Measurements from ENCODE around the gene KIF5C.
"Not testable (repeated sequence)": the region's sequence is repeated elsewhere in the genome, so short reads cannot be mapped to it uniquely, and the experiment has no call there.

Gene KIF5C

GRCh38 chr2:148974095-148974494, 99.1 kb downstream of the KIF5C start:
- Mint-ChIP-seq H3K36me3 (peaks cover 9% of the 10 kb centered on the region), H3K27me3 (no peaks in the 10 kb centered on the region), H3K27ac (no peak overlapping the region), H3K4me1 (ENCODE audit: low read depth) (peaks cover 6% of the 10 kb centered on the region), H3K9me3 (ENCODE audit: low read depth) (no peaks in the 10 kb centered on the region), H3K4me3 (no peak overlapping the region)

GRCh38 chr2:148978026-148978685, 103.1 kb downstream of the KIF5C start:
- H3K27ac Mint-ChIP-seq = no peak overlapping the region
- H3K36me3 Mint-ChIP-seq = peaks cover 9% of the 10 kb centered on the region
- H3K4me1 Mint-ChIP-seq (ENCODE audit: low read depth) = peaks cover 2% of the 10 kb centered on the region
- H3K4me3 Mint-ChIP-seq = no peak overlapping the region
- H3K27me3 Mint-ChIP-seq = no peaks in the 10 kb centered on the region
- H3K9me3 Mint-ChIP-seq (ENCODE audit: low read depth) = no peaks in the 10 kb centered on the region

- Mint-ChIP-seq H3K4me1 (ENCODE audit: low read depth) (peaks cover 2% of the 10 kb centered on the region), H3K4me3 (no peak overlapping the region), H3K9me3 (ENCODE audit: low read depth) (no peaks in the 10 kb centered on the region), H3K27ac (no peak overlapping the region), H3K36me3 (peaks cover 13% of the 10 kb centered on the region), H3K27me3 (no peaks in the 10 kb centered on the region)
These were observed 103.7 kb downstream of the KIF5C start for GRCh38 chr2:148978706-148979105.

DNA sequence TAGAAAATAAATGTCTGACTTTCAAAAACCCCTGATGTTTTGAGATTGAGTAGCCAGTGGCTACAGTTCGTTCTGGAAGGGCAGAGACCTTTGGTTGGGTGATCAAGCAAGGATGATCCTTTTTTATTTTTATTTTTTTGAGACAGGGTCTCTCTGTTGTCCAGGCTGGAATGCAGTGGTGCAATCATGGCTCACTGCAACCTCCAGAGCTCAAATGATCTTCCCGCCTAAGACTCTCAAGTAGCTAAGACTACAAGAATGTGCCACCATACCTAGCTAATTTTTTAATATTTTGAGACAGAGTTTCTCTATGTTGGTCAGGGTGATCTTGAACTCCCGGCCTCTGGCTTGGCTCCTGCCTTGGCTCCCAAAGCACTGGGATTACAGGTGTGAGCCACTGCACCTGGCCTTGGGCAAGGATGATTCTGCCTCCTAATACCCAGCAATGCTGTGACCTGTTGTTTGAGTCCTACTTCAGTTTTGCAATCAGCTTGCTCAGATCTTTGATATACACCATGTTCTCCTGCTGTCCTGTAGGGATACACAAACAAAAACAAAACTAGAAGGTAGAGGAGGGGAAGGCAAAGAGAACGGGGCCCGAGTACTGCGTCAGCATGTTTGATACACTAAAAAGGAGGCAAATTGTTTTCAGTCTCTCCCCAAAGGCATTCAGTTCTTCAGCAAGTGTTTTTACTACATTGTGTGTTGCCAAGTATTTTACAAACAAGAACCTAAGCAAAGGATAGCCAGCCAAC, 104.3 kb downstream of the KIF5C start:
- H3K9me3 Mint-ChIP-seq (ENCODE audit: low read depth) = no peaks in the 10 kb centered on the region
- no peaks in the 10 kb centered on the region for H3K27me3 Mint-ChIP-seq
- H3K4me3 Mint-ChIP-seq = no peak overlapping the region
- H3K27ac Mint-ChIP-seq = no peak overlapping the region
- peaks cover 2% of the 10 kb centered on the region for H3K4me1 Mint-ChIP-seq (ENCODE audit: low read depth)
- H3K36me3 Mint-ChIP-seq = peaks cover 16% of the 10 kb centered on the region

DNA sequence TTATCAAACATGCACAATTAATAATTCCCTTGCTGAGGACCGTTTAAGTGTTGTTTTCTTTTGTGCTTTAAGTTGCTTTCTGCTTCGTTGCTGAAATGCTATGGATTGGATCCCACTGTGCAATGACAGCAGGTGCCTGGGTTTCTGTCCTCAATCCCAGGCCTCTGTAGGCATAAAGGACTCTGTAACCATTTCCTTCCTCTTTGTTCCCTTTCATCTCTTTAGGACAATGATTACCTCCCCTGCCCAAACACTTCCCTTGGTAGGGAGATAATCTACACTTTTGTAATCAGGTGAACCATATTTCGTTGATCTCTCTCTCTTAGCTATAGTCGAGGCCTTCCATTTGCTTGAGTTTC, 104.9 kb downstream of the KIF5C start:
- Mint-ChIP-seq H3K9me3 (ENCODE audit: low read depth) (no peaks in the 10 kb centered on the region), H3K27me3 (no peaks in the 10 kb centered on the region), H3K27ac (no peak overlapping the region), H3K36me3 (peaks cover 16% of the 10 kb centered on the region), H3K4me3 (no peak overlapping the region), H3K4me1 (ENCODE audit: low read depth) (peaks cover 2% of the 10 kb centered on the region)

- H3K4me1 Mint-ChIP-seq (ENCODE audit: low read depth); H3K27ac Mint-ChIP-seq; H3K27me3 Mint-ChIP-seq; H3K9me3 Mint-ChIP-seq (ENCODE audit: low read depth); H3K4me3 Mint-ChIP-seq: not testable (repeated sequence)
- peaks cover 13% of the 10 kb centered on the region for H3K36me3 Mint-ChIP-seq
These were observed 105.5 kb downstream of the KIF5C start for GRCh38 chr2:148980496-148980895.

DNA sequence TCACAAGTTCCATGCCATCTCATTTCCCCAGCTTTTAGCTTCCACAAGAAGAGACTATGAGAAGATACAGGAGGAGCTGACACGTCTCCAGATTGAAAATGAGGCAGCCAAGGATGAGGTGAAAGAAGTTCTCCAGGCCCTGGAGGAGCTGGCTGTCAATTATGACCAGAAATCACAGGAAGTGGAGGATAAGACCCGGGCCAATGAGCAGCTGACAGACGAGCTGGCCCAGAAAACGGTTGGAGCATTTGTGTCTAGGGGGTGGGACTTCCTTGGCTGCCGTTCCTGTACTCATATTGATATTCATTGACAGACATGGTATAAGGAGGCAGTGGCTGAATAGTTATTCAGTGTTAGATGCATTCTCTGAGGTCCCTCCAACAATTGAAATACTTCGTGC, 106.3 kb downstream of the KIF5C start:
- Mint-ChIP-seq H3K4me3 (no peak overlapping the region), H3K36me3 (peaks cover 13% of the 10 kb centered on the region), H3K9me3 (ENCODE audit: low read depth) (no peaks in the 10 kb centered on the region), H3K4me1 (ENCODE audit: low read depth) (no peaks in the 10 kb centered on the region), H3K27me3 (no peaks in the 10 kb centered on the region), H3K27ac (no peak overlapping the region)

GRCh38 chr2:148981781-148982180, 106.8 kb downstream of the KIF5C start:
- H3K4me3 Mint-ChIP-seq = no peak overlapping the region
- peaks cover 13% of the 10 kb centered on the region for H3K36me3 Mint-ChIP-seq
- no peaks in the 10 kb centered on the region for H3K27me3 Mint-ChIP-seq

GRCh38 chr2:148982282-148982681, 107.3 kb downstream of the KIF5C start:
- H3K9me3 Mint-ChIP-seq (ENCODE audit: low read depth) = no peaks in the 10 kb centered on the region
- no peak overlapping the region for H3K4me3 Mint-ChIP-seq
- no peaks in the 10 kb centered on the region for H3K4me1 Mint-ChIP-seq (ENCODE audit: low read depth)
- no peaks in the 10 kb centered on the region for H3K27me3 Mint-ChIP-seq
- H3K36me3 Mint-ChIP-seq = peaks cover 13% of the 10 kb centered on the region
- no peak overlapping the region for H3K27ac Mint-ChIP-seq

More at GRCh38 chr2:148981781-148982180, 106.8 kb downstream of the KIF5C start:
- Mint-ChIP-seq H3K4me1 (ENCODE audit: low read depth) (no peaks in the 10 kb centered on the region), H3K9me3 (ENCODE audit: low read depth) (no peaks in the 10 kb centered on the region), H3K27ac (no peak overlapping the region)

- Mint-ChIP-seq H3K27me3 (no peaks in the 10 kb centered on the region), H3K9me3 (ENCODE audit: low read depth) (no peaks in the 10 kb centered on the region)
These were observed 108.9 kb downstream of the KIF5C start for GRCh38 chr2:148983896-148984295.

DNA sequence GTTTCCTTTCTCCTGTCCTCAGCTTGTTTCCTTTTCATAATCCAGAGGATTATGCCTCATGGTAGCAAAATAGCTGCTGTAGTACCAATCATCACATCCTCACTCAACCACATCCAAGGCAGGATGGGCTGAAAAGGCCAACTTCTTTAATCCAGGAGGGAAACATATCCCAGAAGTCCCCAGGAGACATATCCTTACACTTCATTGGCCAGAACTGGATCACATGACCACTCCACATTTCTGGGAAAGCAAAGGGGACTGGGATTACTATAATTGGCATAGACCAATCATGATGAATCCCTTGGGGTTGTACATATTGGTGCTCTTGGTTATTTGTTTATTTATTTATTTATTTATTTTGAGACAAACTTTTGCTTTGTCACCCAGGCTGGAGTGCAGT, 109.4 kb downstream of the KIF5C start:
- H3K4me1 Mint-ChIP-seq (ENCODE audit: low read depth) = no peaks in the 10 kb centered on the region
- H3K27me3 Mint-ChIP-seq = no peaks in the 10 kb centered on the region
- peaks cover 10% of the 10 kb centered on the region for H3K36me3 Mint-ChIP-seq
- no peak overlapping the region for H3K27ac Mint-ChIP-seq
- no peak overlapping the region for H3K4me3 Mint-ChIP-seq
- no peaks in the 10 kb centered on the region for H3K9me3 Mint-ChIP-seq (ENCODE audit: low read depth)

More at GRCh38 chr2:148983896-148984295, 108.9 kb downstream of the KIF5C start:
- no peak overlapping the region for H3K4me3 Mint-ChIP-seq
- H3K36me3 Mint-ChIP-seq = peaks cover 10% of the 10 kb centered on the region
- no peak overlapping the region for H3K27ac Mint-ChIP-seq
- H3K4me1 Mint-ChIP-seq (ENCODE audit: low read depth) = no peaks in the 10 kb centered on the region

DNA sequence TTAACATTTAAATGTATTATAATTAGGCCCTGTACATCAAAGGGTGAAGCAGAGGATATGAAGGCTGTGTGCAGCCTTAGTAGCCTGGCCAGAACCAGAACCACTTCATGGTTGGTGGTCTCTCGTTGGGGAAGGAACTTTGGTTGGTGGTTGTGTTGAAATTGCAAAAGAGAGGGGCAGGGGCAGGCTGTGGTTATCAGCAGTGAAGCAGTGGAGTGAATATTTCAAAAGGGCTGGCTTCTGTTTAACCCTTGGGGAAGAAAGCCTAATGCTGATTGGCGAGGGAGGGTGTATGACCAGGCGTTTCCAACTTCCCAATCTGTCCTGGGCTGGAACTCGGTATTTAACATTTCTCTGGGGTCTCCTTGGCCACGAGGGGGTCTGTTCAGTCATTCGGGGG, 112.3 kb downstream of the KIF5C start:
- no peak overlapping the region for H3K27ac Mint-ChIP-seq

GRCh38 chr2:148988337-148988736, 113.3 kb downstream of the KIF5C start:
- H3K27me3 Mint-ChIP-seq = no peaks in the 10 kb centered on the region
- no peak overlapping the region for H3K4me3 Mint-ChIP-seq
- H3K36me3 Mint-ChIP-seq = peaks cover 7% of the 10 kb centered on the region
- H3K4me1 Mint-ChIP-seq (ENCODE audit: low read depth) = peaks cover 2% of the 10 kb centered on the region
- no peak overlapping the region for H3K27ac Mint-ChIP-seq
- no peaks in the 10 kb centered on the region for H3K9me3 Mint-ChIP-seq (ENCODE audit: low read depth)

More for the DNA sequence above, 112.3 kb downstream of the KIF5C start:
- peaks cover 2% of the 10 kb centered on the region for H3K4me1 Mint-ChIP-seq (ENCODE audit: low read depth)
- no peak overlapping the region for H3K4me3 Mint-ChIP-seq
- H3K9me3 Mint-ChIP-seq (ENCODE audit: low read depth) = no peaks in the 10 kb centered on the region
- no peaks in the 10 kb centered on the region for H3K27me3 Mint-ChIP-seq
- peaks cover 8% of the 10 kb centered on the region for H3K36me3 Mint-ChIP-seq

GRCh38 chr2:148989882-148990493, 115.0 kb downstream of the KIF5C start:
- H3K27me3 Mint-ChIP-seq = no peaks in the 10 kb centered on the region
- no peak overlapping the region for H3K27ac Mint-ChIP-seq
- no peaks in the 10 kb centered on the region for H3K36me3 Mint-ChIP-seq
- peaks cover 2% of the 10 kb centered on the region for H3K4me1 Mint-ChIP-seq (ENCODE audit: low read depth)
- no peaks in the 10 kb centered on the region for H3K9me3 Mint-ChIP-seq (ENCODE audit: low read depth)
- no peak overlapping the region for H3K4me3 Mint-ChIP-seq

DNA sequence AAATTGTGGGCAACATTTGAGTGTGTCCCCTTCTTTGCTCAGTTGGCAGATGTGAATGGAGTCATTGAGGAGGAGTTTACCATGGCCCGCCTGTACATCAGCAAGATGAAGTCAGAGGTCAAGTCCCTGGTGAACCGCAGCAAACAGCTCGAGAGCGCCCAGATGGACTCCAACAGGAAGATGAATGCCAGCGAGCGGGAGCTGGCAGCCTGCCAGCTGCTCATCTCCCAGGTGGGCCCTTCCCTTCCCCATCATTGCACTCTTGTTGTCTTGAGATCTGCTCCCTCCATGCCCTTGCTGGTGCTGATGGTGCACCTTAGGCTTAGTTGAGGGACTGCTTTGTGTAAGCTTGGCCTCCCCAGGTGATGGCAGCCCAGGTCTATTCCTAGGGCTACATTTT, 115.9 kb downstream of the KIF5C start:
- no peaks in the 10 kb centered on the region for H3K9me3 Mint-ChIP-seq (ENCODE audit: low read depth)
- H3K27me3 Mint-ChIP-seq = no peaks in the 10 kb centered on the region
- no peak overlapping the region for H3K4me3 Mint-ChIP-seq
- H3K36me3 Mint-ChIP-seq = peaks cover 4% of the 10 kb centered on the region
- H3K4me1 Mint-ChIP-seq (ENCODE audit: low read depth) = peaks cover 2% of the 10 kb centered on the region
- H3K27ac Mint-ChIP-seq = no peak overlapping the region

Measured in activated naive CD8-positive, alpha-beta T cell (primary cell).